ENCODE results near the gene RAB11FIP3. TPM values are rescaled to one million over a fixed set of nuclear protein-coding genes. Genes with fewer than 3 reads are reported as not detected.

RAB11FIP3 gene
- total RNA-seq, 1 donor from 2014 or later, result 34.5 TPM

GRCh38 chr16:539901-540530 lies 114.6 kb downstream of the RAB11FIP3 start:
- Histone ChIP-seq H3K27me3 (ENCODE audit: control insufficient read depth, insufficient read depth, low read length) (no peaks in the 10 kb centered on the region), H3K36me3 (ENCODE audit: control insufficient read depth, insufficient read depth, low read length) (peaks cover 3% of the 10 kb centered on the region), H3K4me3 (ENCODE audit: low read depth, low read length) (no peak overlapping the region)
- no peak for DNase-seq (ENCODE audit: low read depth)
- TF ChIP-seq CTCF (IDR thresholded peaks at IDR 0.05; ENCODE audit: insufficient read depth, low read length, poor library complexity, severe bottlenecking), result no peak

GRCh38 chr16:540645-541340 lies 115.3 kb downstream of the RAB11FIP3 start:
- no peak overlapping the region for H3K4me3 ChIP-seq (ENCODE audit: low read depth, low read length)
- no peak for DNase-seq (ENCODE audit: low read depth)
- TF ChIP-seq CTCF (IDR thresholded peaks at IDR 0.05; ENCODE audit: insufficient read depth, low read length, poor library complexity, severe bottlenecking), result no peak
- H3K36me3 ChIP-seq (ENCODE audit: control insufficient read depth, insufficient read depth, low read length), result peaks cover 3% of the 10 kb centered on the region
- no peaks in the 10 kb centered on the region for H3K27me3 ChIP-seq (ENCODE audit: control insufficient read depth, insufficient read depth, low read length)

GRCh38 chr16:543301-544164 lies 118.1 kb downstream of the RAB11FIP3 start:
- no peak for DNase-seq (ENCODE audit: low read depth)
- H3K4me3 ChIP-seq (ENCODE audit: low read depth, low read length), result no peak overlapping the region
- H3K27me3 ChIP-seq (ENCODE audit: control insufficient read depth, insufficient read depth, low read length), result no peaks in the 10 kb centered on the region
- H3K36me3 ChIP-seq (ENCODE audit: control insufficient read depth, insufficient read depth, low read length), result no peaks in the 10 kb centered on the region
- TF ChIP-seq CTCF (IDR thresholded peaks at IDR 0.05; ENCODE audit: insufficient read depth, low read length, poor library complexity, severe bottlenecking), result no peak

- DNase-seq (ENCODE audit: low read depth), result no peak
- no peak for TF ChIP-seq CTCF (IDR thresholded peaks at IDR 0.05; ENCODE audit: insufficient read depth, low read length, poor library complexity, severe bottlenecking)
Observed at GRCh38 chr16:544517-544916, 119.1 kb downstream of the RAB11FIP3 start.

GRCh38 chr16:546909-547770 lies 121.7 kb downstream of the RAB11FIP3 start:
- DNase-seq (ENCODE audit: low read depth), result no peak
- H3K36me3 ChIP-seq (ENCODE audit: control insufficient read depth, insufficient read depth, low read length), result no peaks in the 10 kb centered on the region

More at GRCh38 chr16:544517-544916, 119.1 kb downstream of the RAB11FIP3 start:
- Histone ChIP-seq H3K4me3 (ENCODE audit: low read depth, low read length) (no peak overlapping the region), H3K36me3 (ENCODE audit: control insufficient read depth, insufficient read depth, low read length) (no peaks in the 10 kb centered on the region), H3K27me3 (ENCODE audit: control insufficient read depth, insufficient read depth, low read length) (no peaks in the 10 kb centered on the region)

More at GRCh38 chr16:546909-547770, 121.7 kb downstream of the RAB11FIP3 start:
- Histone ChIP-seq H3K27me3 (ENCODE audit: control insufficient read depth, insufficient read depth, low read length) (no peaks in the 10 kb centered on the region), H3K4me3 (ENCODE audit: low read depth, low read length) (no peak overlapping the region)
- TF ChIP-seq CTCF (IDR thresholded peaks at IDR 0.05; ENCODE audit: insufficient read depth, low read length, poor library complexity, severe bottlenecking), result peak; percentile 60
